ENCODE data around the gene B9D1.

Gene B9D1

GRCh38 chr17:19301274-19301951 is 61.1 kb downstream of the B9D1 start:
- no peak for DNase-seq

- no peak for DNase-seq
These were observed 62.7 kb downstream of the B9D1 start for GRCh38 chr17:19299866-19300265.

- DNase-seq: no peak
These were observed 63.2 kb downstream of the B9D1 start for GRCh38 chr17:19299214-19299747.

GRCh38 chr17:19298569-19299213 is 63.8 kb downstream of the B9D1 start:
- DNase-seq: no peak

GRCh38 chr17:19296786-19297778 is 65.4 kb downstream of the B9D1 start:
- DNase-seq: no peak

- DNase-seq: no peak
These were observed 66.9 kb downstream of the B9D1 start for GRCh38 chr17:19295473-19296135.

- DNase-seq: no peak
These were observed 68.1 kb downstream of the B9D1 start for GRCh38 chr17:19294443-19294842.

Data from NCI-H1417 treated with DMSO at 0.1 percent for 48 hours (cell line).